GM12874 (cell line): ENCODE data around the gene PJVK.

Source experiments
- TF ChIP-seq, protein P1 (sequence below): IDR thresholded peaks from 2 replicates; pipeline ENCODE4 v1.5.1; 2011; ENCODE audit warnings: low read depth, mild to moderate bottlenecking, control low read depth, low read length, moderate library complexity; ENCODE audit not compliant: insufficient read depth

The PJVK gene, protein sequence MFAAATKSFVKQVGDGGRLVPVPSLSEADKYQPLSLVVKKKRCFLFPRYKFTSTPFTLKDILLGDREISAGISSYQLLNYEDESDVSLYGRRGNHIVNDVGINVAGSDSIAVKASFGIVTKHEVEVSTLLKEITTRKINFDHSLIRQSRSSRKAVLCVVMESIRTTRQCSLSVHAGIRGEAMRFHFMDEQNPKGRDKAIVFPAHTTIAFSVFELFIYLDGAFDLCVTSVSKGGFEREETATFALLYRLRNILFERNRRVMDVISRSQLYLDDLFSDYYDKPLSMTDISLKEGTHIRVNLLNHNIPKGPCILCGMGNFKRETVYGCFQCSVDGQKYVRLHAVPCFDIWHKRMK

GRCh38 chr2:178450774-178451525, at the start of gene PJVK, which contains the start of gene PRKRA:
PJVK (plus strand) TSS chr2:178451378; CDS start chr2:178453410, 2,032 bp downstream.
PRKRA (minus strand) TSS chr2:178451175; CDS start chr2:178451030, 145 bp downstream.
- TF ChIP-seq, protein P1, sequence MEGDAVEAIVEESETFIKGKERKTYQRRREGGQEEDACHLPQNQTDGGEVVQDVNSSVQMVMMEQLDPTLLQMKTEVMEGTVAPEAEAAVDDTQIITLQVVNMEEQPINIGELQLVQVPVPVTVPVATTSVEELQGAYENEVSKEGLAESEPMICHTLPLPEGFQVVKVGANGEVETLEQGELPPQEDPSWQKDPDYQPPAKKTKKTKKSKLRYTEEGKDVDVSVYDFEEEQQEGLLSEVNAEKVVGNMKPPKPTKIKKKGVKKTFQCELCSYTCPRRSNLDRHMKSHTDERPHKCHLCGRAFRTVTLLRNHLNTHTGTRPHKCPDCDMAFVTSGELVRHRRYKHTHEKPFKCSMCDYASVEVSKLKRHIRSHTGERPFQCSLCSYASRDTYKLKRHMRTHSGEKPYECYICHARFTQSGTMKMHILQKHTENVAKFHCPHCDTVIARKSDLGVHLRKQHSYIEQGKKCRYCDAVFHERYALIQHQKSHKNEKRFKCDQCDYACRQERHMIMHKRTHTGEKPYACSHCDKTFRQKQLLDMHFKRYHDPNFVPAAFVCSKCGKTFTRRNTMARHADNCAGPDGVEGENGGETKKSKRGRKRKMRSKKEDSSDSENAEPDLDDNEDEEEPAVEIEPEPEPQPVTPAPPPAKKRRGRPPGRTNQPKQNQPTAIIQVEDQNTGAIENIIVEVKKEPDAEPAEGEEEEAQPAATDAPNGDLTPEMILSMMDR: no peak

DNA sequence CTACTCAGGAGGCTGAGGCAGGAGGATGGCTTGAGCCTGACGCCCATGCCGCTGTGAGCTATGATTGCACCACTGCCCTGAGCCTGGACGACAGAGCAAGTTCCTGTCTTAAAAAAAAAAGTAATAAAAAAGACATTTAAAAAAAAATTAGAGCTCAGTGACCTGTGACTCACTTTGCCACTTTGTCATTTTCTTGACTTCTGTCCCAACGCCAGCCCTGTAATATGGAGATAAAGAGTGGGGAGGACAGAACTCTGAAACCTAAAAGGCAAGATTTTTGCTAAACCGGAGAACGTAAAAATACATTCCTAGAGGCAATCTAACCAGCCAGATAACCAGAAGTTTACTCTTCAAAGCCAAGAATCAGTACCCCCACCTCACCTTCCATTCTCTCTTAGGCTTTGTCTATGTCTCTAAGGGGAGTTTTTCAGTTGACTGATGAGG, 49.2 kb upstream of the PJVK start:
- TF ChIP-seq, protein P1: no peak

GRCh38 chr2:178403671-178404306, 47.4 kb upstream of the PJVK start:
- TF ChIP-seq, protein P1: no peak

DNA sequence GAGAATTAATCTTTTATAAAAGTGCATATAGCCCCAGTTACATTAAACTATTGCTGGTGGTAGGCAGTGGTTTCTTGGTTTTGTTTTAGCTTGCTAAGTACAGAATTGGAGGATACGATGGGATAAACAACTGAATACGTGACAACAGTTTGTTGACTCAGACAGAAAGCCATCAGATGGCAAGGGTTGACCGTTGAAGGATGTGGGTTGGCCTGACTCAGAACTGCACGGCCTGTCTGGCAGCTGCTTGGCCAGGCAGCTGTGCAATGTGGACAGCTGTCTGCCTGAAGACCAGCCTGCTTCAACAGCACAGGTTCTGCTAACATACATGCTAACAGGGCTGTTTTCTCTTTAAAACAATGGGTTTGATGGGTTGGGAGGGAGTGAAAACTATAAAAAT, 46.8 kb upstream of the PJVK start:
- TF ChIP-seq, protein P1: no peak

DNA sequence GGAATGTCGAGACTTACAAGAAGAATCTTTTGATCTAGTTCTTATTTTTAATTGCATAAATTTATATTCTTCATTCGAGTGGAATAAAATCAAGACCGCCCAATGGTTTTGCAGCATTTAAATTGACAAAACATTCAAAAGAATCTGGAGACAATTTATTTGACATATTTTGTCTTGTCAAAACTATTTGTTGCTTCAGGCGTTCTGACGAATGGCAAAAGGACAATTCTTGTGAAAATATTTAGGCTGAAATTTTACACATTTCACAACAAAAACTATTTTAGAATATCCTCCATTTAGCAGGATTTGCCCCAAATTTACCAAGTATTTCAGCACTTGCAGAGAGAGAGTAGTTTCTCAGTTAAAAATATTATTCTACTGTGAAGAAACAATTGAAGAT, 41.9 kb upstream of the PJVK start:
- TF ChIP-seq, protein P1: no peak

GRCh38 chr2:178412047-178412446, 39.1 kb upstream of the PJVK start:
- TF ChIP-seq, protein P1: no peak
